Panc1 (cell line): Measurements from ENCODE around the gene PPARG. TPM values are rescaled to one million over a fixed set of nuclear protein-coding genes. Genes with fewer than 3 reads are reported as not detected.

ENCODE experiments used
- ATAC-seq: fragments of 200-7000 bp; cut with Tn5 transposase; 2 replicates; pipeline ENCODE4 v1.9.1; 2020; ENCODE audit warnings: mild to moderate bottlenecking, moderate library complexity
- BruUV-seq: library from RNA; stranded (reverse); fragments of 400-500 nt; replicated peaks from 2 replicates; lab custom pipeline; 2021; lab: Mats Ljungman, UMichigan
- CTCF ChIA-PET: fragments of 300-600 bp; sonication (Branson Sonifier 250); formaldehyde crosslinking; loops from one replicate; lab custom pipeline; 2022; ENCODE audit warnings: antibody characterized with exemption; lab: Charles Lee
- POLR2A ChIA-PET: fragments of 300-600 bp; sonication (Branson Sonifier 250); formaldehyde crosslinking; loops from one replicate; lab custom pipeline; 2022; ENCODE audit warnings: antibody characterized with exemption; lab: Charles Lee
- DNase-seq: peaks from one replicate; pipeline ENCODE4 v3.0.0-alpha.2; 2010; ENCODE audit warnings: low read depth, low spot score
- H3K27ac ChIP-seq: 2 replicates; pipeline ENCODE4 v1.5.1; 2011; ENCODE audit warnings: mild to moderate bottlenecking, low read length, inconsistent platforms
- H3K27me3 ChIP-seq: fragments of 200-500 bp; sonication (Bioruptor generic); 2 replicates; pipeline ENCODE4 v1.6.0; 2014; ENCODE audit warnings: low read length, inconsistent platforms; ENCODE audit not compliant: control insufficient read depth, insufficient read depth
- H3K36me3 ChIP-seq: fragments of 200-500 bp; sonication (Bioruptor generic); 2 replicates; pipeline ENCODE4 v1.5.1; 2014; ENCODE audit warnings: inconsistent platforms, mild to moderate bottlenecking, low read length, moderate library complexity; ENCODE audit not compliant: control insufficient read depth, insufficient read depth
- H3K4me1 ChIP-seq: 2 replicates; pipeline ENCODE4 v1.5.1; 2011; ENCODE audit warnings: inconsistent platforms, mild to moderate bottlenecking, low read length, moderate library complexity; ENCODE audit not compliant: control insufficient read depth, insufficient read depth
- H3K4me3 ChIP-seq, 2 experiments: 2 replicates each; pipeline ENCODE4 v1.5.1; 2011 to 2012; ENCODE audit warnings: low read depth in 2 of 2, low read length in 2 of 2, mild to moderate bottlenecking in 2 of 2, inconsistent platforms in 1 of 2, moderate library complexity in 1 of 2
- H3K9me3 ChIP-seq: fragments of 200-500 bp; sonication (Bioruptor generic); 2 replicates; pipeline ENCODE4 v1.5.1; 2014; ENCODE audit warnings: low read depth, mild to moderate bottlenecking, inconsistent platforms, low read length, moderate library complexity; ENCODE audit not compliant: control insufficient read depth, insufficient read depth
- CTCF ChIP-seq: fragments of 450-650 bp; IDR thresholded peaks from 2 replicates; pipeline ENCODE4 v1.5.1; 2017; ENCODE audit warnings: mild to moderate bottlenecking
- POLR2AphosphoS5 ChIP-seq: IDR thresholded peaks from 2 replicates; pipeline ENCODE4 v1.6.1; 2012; ENCODE audit warnings: mild to moderate bottlenecking, low read depth, low read length, moderate library complexity
- REST ChIP-seq, 2 experiments: IDR thresholded peaks; 2 replicates each; pipeline ENCODE4 v1.6.1; 2011 to 2012; ENCODE audit warnings: low read depth in 2 of 2, control low read depth in 1 of 2, low read length in 1 of 2, mild to moderate bottlenecking in 1 of 2, moderate library complexity in 1 of 2; ENCODE audit not compliant: insufficient read depth in 1 of 2
- SIN3A ChIP-seq: IDR thresholded peaks from 2 replicates; pipeline ENCODE4 v1.6.1; 2012; ENCODE audit warnings: low read depth, mild to moderate bottlenecking, low read length, moderate library complexity, borderline replicate concordance; ENCODE audit not compliant: insufficient read depth
- TCF7L2 ChIP-seq: IDR thresholded peaks from 2 replicates; pipeline ENCODE4 v1.6.1; 2011; ENCODE audit warnings: mild to moderate bottlenecking, low read depth, low read length, inconsistent platforms
- in situ Hi-C: cut with HindIII; loops from 2 replicates; pipeline ENCODE4 v1.10.0; 2016; ENCODE audit warnings: low sequenced_read_pairs, low pct_unique_long_range_greater_than_20kb
- intact Hi-C: fragments of 100-400 bp; cut with micrococcal nuclease; formaldehyde crosslinking; loops from one replicate; pipeline ENCODE4 v1.10.0; 2022; ENCODE audit not compliant: unreplicated experiment
- total RNA-seq: library from RNA; stranded (reverse); gene quantifications from one replicate; pipeline ENCODE4 v1.2.1, GENCODE V29; 2021; ENCODE audit not compliant: unreplicated experiment

The PPARG gene
- total RNA-seq, 1 experiment from 2014 or later: 88.1 TPM

- intact Hi-C loops (loop anchor here (10.0 kb wide), 1 partner anchor 178 kb away; no protein-coding TSS in a partner anchor), in situ Hi-C loops (no loop called here)
- ChIA-PET CTCF (interaction anchor here (0.6 kb wide), 1 partner anchor 40 kb away, joined by 3 read pairs; no protein-coding TSS in a partner anchor), POLR2A (no interaction called here)
- H3K4me1 ChIP-seq: peaks cover 55% of the 10 kb centered on the region
- ATAC-seq (no peak), DNase-seq (no peak)
- no peak overlapping the region for H3K4me3 ChIP-seq
- no TSS peak for BruUV-seq
- TF ChIP-seq TCF7L2 (no peak), POLR2AphosphoS5 (no peak), SIN3A (no peak), REST (IDR thresholded peaks at IDR 0.05; ENCODE audit: insufficient read depth in 1 of 2, low read depth in 2 of 2, low read length in 1 of 2) (no peak), CTCF (no peak)
- peak overlapping the region; percentile 61 for H3K27ac ChIP-seq
- H3K27me3 ChIP-seq: no peaks in the 10 kb centered on the region
- H3K9me3 ChIP-seq: no peaks in the 10 kb centered on the region
- H3K36me3 ChIP-seq: no peaks in the 10 kb centered on the region; the same call in 1 of the 2 replicates
These were observed 7.6 kb downstream of the PPARG start for GRCh38 chr3:12296511-12296910.

- BruUV-seq: no TSS peak
- in situ Hi-C loops (no loop called here), intact Hi-C loops (loop anchor here (10.0 kb wide), 1 partner anchor 176 kb away; no protein-coding TSS in a partner anchor)
- TF ChIP-seq POLR2AphosphoS5 (no peak), SIN3A (no peak), TCF7L2 (no peak), CTCF (no peak), REST (IDR thresholded peaks at IDR 0.05; ENCODE audit: insufficient read depth in 1 of 2, low read depth in 2 of 2, low read length in 1 of 2) (no peak)
- Histone ChIP-seq H3K4me1 (peaks cover 70% of the 10 kb centered on the region), H3K36me3 (peaks cover 4% of the 10 kb centered on the region; the same call in 1 of the 2 replicates), H3K9me3 (no peaks in the 10 kb centered on the region), H3K4me3 (no peak overlapping the region), H3K27me3 (no peaks in the 10 kb centered on the region), H3K27ac (peak overlapping the region; percentile 60)
- CTCF ChIA-PET: no interaction called here
- POLR2A ChIA-PET: no interaction called here
- ATAC-seq: peak; percentile 32; the same call in 1 of the 2 replicates
- no peak for DNase-seq
These were observed 10.2 kb downstream of the PPARG start for GRCh38 chr3:12299026-12299425.
